Spleen (tissue), 11 donors: ENCODE results near the gene GTPBP1. TPM values are rescaled to one million over a fixed set of nuclear protein-coding genes. Genes with fewer than 3 reads are reported as not detected.

Experiments
- DNase-seq: peaks from one replicate; pipeline ENCODE4 v3.0.0-alpha.2; 2020
- H3K27ac ChIP-seq, 8 donors: fragments of 200-600 bp; sonication (generic) in 7 of 8; 1 replicate in 4 of 8; 2 replicates in 4 of 8; pipeline versions ENCODE4 v1.5.0 to v1.8.0; 2016 to 2021; ENCODE audit warnings: inconsistent platforms in 4 of 8, mild to moderate bottlenecking in 4 of 8, moderate library complexity in 1 of 8
- H3K27me3 ChIP-seq, 7 donors: fragments of 200-600 bp; sonication (generic) in 6 of 7; replicated peaks in 1 of 7; 1 replicate in 4 of 7; 2 replicates in 3 of 7; pipeline versions ENCODE4 v1.5.0 to v1.8.0; 2016 to 2021; ENCODE audit warnings: inconsistent platforms in 3 of 7, mild to moderate bottlenecking in 1 of 7
- H3K36me3 ChIP-seq, 6 donors: fragments of 200-600 bp; sonication (generic) in 5 of 6; 1 replicate in 4 of 6; 2 replicates in 2 of 6; pipeline versions ENCODE4 v1.5.0 to v1.8.0; 2016 to 2021; ENCODE audit warnings: inconsistent platforms in 2 of 6
- H3K4me1 ChIP-seq, 6 donors: fragments of 200-600 bp; sonication (generic) in 5 of 6; 1 replicate in 3 of 6; 2 replicates in 3 of 6; pipeline versions ENCODE4 v1.5.0 to v1.8.0; 2016 to 2021; ENCODE audit warnings: inconsistent platforms in 3 of 6
- H3K4me3 ChIP-seq, 8 donors: fragments of 200-600 bp; sonication (generic) in 7 of 8; 1 replicate in 4 of 8; 2 replicates in 4 of 8; pipeline versions ENCODE4 v1.5.0 to v1.8.0; 2016 to 2021; ENCODE audit warnings: inconsistent platforms in 4 of 8, mild to moderate bottlenecking in 4 of 8, moderate library complexity in 2 of 8
- H3K9me3 ChIP-seq, 8 donors: fragments of 200-600 bp; sonication (generic) in 7 of 8; 1 replicate in 4 of 8; 2 replicates in 4 of 8; pipeline versions ENCODE4 v1.5.0 to v1.8.0; 2016 to 2021; ENCODE audit warnings: inconsistent platforms in 4 of 8
- POLR2A ChIP-seq, 3 donors: fragments of 450-650 bp; IDR thresholded peaks; one replicate each; pipeline ENCODE4 v1.5.1; 2017; ENCODE audit warnings: antibody characterized with exemption in 3 of 3, mild to moderate bottlenecking in 1 of 3
- POLR2AphosphoS5 ChIP-seq, 3 donors: sonication (generic); formaldehyde crosslinking; IDR thresholded peaks; one replicate each; pipeline ENCODE4 v1.5.1; 2017; ENCODE audit warnings: antibody characterized with exemption in 3 of 3
- WGBS, 5 donors: extraction: QIAGEN DNeasy Blood & Tissue Kit in 3 of 5; methylation state at CpG; one replicate each; pipeline versions ENCODE4 v1.1.5 to v1.1.7; 2013 to 2018; 5-methylcytosine and 5-hydroxymethylcytosine counted together
- intact Hi-C: fragments of 100-400 bp; cut with DNase I; formaldehyde crosslinking; loops from one replicate; pipeline ENCODE4 v1.15.0; 2023; ENCODE audit warnings: low total_unique reads
- polyA plus RNA-seq, 3 donors: library from polyadenylated mRNA; stranded (reverse); fragments of 200-250 nt; gene quantifications; one replicate each; pipeline ENCODE4 v1.2.1, GENCODE V29; 2013
- total RNA-seq, 7 donors: library from RNA; depleted of rRNA in 3 of 7; stranded (reverse); fragments of >200 nt in 3 of 7; fragmentation: NEBNext Ultra II Directional in 4 of 7; extraction: Animal tissue kit (Norgen Biotek cat#: 25700) in 4 of 7; gene quantifications; one replicate each; pipeline versions ENCODE4 v1.1.0 to v1.2.1, GENCODE V29; 2016 to 2021
- TF ChIP-seq, protein P1 (sequence below), 11 experiments: fragments of 200-600 bp in 7 of 11; fragments of 450-650 bp in 4 of 11; sonication (generic) in 4 of 11; IDR thresholded peaks in 8 of 11; conservative IDR thresholded peaks in 3 of 11; 1 replicate in 7 of 11; 2 replicates in 4 of 11; pipeline versions ENCODE4 v1.4.0 to v1.8.0; 2016 to 2021; ENCODE audit warnings: antibody characterized with exemption in 11 of 11, inconsistent platforms in 4 of 11, mild to moderate bottlenecking in 1 of 11
- donor health status: healthy with polysubstance abuse.
- donor health status: DM: no; HTN: no; CAD: no; lungs with moderate emphysema.
- donor health status: DM: no; HTN: no; CAD: no.
- donor health status: Bipolar disorder and iron deficiency.
- donor health status: healthy.
- donor health status: DM: no; HTN: no; CAD: no.
- donor health status: DM: yes; HTN: yes; CAD: no.

The GTPBP1 gene
- total and polyA plus RNA-seq, 10 donors, result 9.7 to 134 (median 91.3) TPM

DNA sequence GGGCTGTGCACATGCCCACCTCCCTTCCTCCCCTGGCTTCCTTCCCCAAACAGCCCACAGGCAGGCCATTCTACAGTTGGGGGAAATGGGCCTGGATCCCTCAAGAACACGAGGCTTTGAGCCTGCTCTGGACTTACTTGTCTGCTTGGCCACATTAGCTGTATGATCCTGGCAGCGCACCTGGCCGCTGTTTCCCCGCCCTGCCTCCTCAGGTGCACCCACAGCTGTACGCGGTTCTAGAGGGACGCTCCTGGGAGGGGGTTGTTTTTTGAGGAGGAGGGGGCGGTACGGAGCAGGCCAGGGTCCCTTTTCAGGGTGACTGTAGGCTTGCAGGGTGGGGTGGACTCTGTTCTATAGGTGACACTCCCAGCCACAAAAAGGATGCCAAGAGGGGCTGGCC, 61.6 kb downstream of the GTPBP1 start:
- H3K36me3 ChIP-seq, result no peaks in the 10 kb centered on the region
- no peak overlapping the region for H3K4me3 ChIP-seq
- no peak for DNase-seq
- intact Hi-C loops, result loop anchor here (5.0 kb wide), 1 partner anchor 235 kb away; no protein-coding TSS in a partner anchor
- TF ChIP-seq POLR2AphosphoS5 (IDR thresholded peaks at IDR 0.05) (no peak), POLR2A (IDR thresholded peaks at IDR 0.05) (no peak)
- TF ChIP-seq, protein P1, sequence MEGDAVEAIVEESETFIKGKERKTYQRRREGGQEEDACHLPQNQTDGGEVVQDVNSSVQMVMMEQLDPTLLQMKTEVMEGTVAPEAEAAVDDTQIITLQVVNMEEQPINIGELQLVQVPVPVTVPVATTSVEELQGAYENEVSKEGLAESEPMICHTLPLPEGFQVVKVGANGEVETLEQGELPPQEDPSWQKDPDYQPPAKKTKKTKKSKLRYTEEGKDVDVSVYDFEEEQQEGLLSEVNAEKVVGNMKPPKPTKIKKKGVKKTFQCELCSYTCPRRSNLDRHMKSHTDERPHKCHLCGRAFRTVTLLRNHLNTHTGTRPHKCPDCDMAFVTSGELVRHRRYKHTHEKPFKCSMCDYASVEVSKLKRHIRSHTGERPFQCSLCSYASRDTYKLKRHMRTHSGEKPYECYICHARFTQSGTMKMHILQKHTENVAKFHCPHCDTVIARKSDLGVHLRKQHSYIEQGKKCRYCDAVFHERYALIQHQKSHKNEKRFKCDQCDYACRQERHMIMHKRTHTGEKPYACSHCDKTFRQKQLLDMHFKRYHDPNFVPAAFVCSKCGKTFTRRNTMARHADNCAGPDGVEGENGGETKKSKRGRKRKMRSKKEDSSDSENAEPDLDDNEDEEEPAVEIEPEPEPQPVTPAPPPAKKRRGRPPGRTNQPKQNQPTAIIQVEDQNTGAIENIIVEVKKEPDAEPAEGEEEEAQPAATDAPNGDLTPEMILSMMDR (IDR thresholded peaks at IDR 0.05 in 8 of 11, conservative IDR thresholded peaks at IDR 0.05 in 3 of 11), result no peak
- no peak overlapping the region for H3K27ac ChIP-seq
- no peaks in the 10 kb centered on the region for H3K9me3 ChIP-seq
- 80 to 88% (median 83%) methylated on average over 7 to 9 of the region's 9 CpGs for WGBS, 5 donors
- peaks cover 0 to 23% (median 11%) of the 10 kb centered on the region in 6 donors for H3K4me1 ChIP-seq
- no peaks in the 10 kb centered on the region for H3K27me3 ChIP-seq

DNA sequence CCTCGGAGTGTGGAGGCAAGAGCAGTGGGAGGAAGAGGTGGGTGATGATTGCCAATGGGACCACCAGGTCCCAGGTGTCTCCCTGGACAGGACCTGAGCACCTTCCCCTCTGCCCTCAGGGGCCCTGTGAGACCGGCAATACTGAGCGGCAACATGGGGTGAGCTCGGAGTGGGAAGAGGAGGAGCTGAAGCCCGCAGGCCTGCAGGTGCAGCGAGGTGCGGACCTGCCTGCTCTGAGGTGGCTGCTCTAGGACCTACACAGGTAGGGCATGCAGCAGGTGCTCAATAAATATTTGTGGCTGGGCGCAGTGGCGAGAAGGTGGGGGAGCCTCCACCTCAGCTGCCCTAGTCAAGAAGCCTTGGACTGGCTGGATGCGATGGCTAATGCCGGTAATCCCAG, 62.3 kb downstream of the GTPBP1 start:
- H3K4me3 ChIP-seq, result no peak overlapping the region
- H3K4me1 ChIP-seq, result peaks cover 0 to 23% (median 11%) of the 10 kb centered on the region in 6 donors
- no peak for DNase-seq
- no peak overlapping the region for H3K27ac ChIP-seq
- no peak for TF ChIP-seq POLR2A (IDR thresholded peaks at IDR 0.05)
- TF ChIP-seq, protein P1 (IDR thresholded peaks at IDR 0.05 in 8 of 11, conservative IDR thresholded peaks at IDR 0.05 in 3 of 11), result no peak
- no peak for TF ChIP-seq POLR2AphosphoS5 (IDR thresholded peaks at IDR 0.05)
- no peaks in the 10 kb centered on the region for H3K27me3 ChIP-seq
- no peaks in the 10 kb centered on the region for H3K36me3 ChIP-seq
- no peaks in the 10 kb centered on the region for H3K9me3 ChIP-seq
- 88 to 97% (median 95%) methylated on average over 10 to 11 of the region's 11 CpGs for WGBS, 5 donors
- intact Hi-C loops, result loop anchor here (5.0 kb wide), 1 partner anchor 234 kb away; no protein-coding TSS in a partner anchor

DNA sequence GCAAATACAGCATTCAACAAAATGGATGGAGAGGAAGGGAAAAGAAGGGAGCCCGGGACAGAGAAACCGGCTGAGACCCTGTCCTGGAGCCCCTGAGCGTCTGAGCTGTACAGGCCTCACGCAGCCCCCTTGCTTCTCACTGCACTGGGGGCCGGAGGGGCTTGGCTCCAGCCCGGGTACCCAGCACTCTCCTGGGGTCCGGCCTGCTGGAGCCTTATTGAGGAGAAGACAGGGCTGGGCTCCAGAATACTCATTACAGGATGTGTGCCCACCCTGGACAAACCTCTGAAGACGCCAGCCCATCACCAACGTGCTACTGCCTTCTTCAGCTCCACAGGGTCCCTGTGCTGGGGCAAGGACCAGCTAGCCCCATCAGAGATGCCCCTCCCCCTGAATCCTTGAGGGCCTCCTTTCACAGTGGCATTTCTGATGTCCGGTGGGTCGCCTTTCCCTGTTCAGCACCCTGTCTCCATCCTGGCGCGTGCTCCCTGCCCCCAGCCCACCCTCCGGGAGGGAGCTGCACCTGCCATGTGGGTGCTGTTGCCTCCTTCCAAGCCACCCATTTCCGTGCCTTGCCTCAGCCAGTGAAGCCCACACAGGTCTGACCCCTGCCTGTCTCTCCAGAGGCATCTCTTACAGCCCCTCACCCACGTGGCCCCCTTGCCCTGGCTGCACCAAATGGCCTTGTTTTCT, 64.7 kb downstream of the GTPBP1 start:
- TF ChIP-seq POLR2A (IDR thresholded peaks at IDR 0.05) (no peak), POLR2AphosphoS5 (IDR thresholded peaks at IDR 0.05) (no peak)
- TF ChIP-seq, protein P1 (IDR thresholded peaks at IDR 0.05 in 8 of 11, conservative IDR thresholded peaks at IDR 0.05 in 3 of 11), result no peak
- 90 to 96% (median 92%) methylated on average over 15 to 16 of the region's 16 CpGs for WGBS, 5 donors
- H3K27ac ChIP-seq, result no peak overlapping the region
- H3K4me3 ChIP-seq, result no peak overlapping the region
- H3K36me3 ChIP-seq, result no peaks in the 10 kb centered on the region
- DNase-seq, result no peak
- intact Hi-C loops, result no loop called here
- peaks cover 0 to 20% (median 11%) of the 10 kb centered on the region in 6 donors for H3K4me1 ChIP-seq
- no peaks in the 10 kb centered on the region for H3K9me3 ChIP-seq
- H3K27me3 ChIP-seq, result no peaks in the 10 kb centered on the region

DNA sequence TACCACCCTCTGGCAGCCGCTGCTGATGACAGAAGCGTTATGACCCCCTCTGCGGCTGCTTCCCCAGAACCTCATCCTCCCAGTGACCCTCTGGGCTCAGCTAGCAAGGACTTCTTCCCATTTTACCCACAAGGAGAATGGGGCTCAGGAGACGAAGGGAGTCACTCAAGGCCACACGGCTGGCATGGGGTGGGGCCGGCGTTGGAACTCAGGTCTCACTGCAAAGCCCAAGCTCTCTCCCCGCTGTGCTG, 66.8 kb downstream of the GTPBP1 start:
- intact Hi-C loops, result no loop called here
- peaks cover 0 to 23% (median 12%) of the 10 kb centered on the region in 6 donors for H3K4me1 ChIP-seq
- H3K27me3 ChIP-seq, result no peaks in the 10 kb centered on the region
- TF ChIP-seq, protein P1 (IDR thresholded peaks at IDR 0.05 in 8 of 11, conservative IDR thresholded peaks at IDR 0.05 in 3 of 11), result no peak
- no peak for TF ChIP-seq POLR2A (IDR thresholded peaks at IDR 0.05)
- no peak for TF ChIP-seq POLR2AphosphoS5 (IDR thresholded peaks at IDR 0.05)
- WGBS, 5 donors, result 79 to 91% (median 82%) methylated on average over 8 of the region's 8 CpGs
- peaks cover 0 to 6% (median 0%) of the 10 kb centered on the region in 6 donors for H3K36me3 ChIP-seq
- no peak for DNase-seq
- no peak overlapping the region for H3K27ac ChIP-seq
- H3K4me3 ChIP-seq, result no peak overlapping the region
- H3K9me3 ChIP-seq, result no peaks in the 10 kb centered on the region
